Raji (cell line): ENCODE measurements around the gene MOGAT2.

Experiments
- POLR2A ChIP-seq: IDR thresholded peaks from 2 replicates; pipeline ENCODE4 v1.6.1; 2011; ENCODE audit warnings: low read depth, low read length, control low read depth; ENCODE audit not compliant: insufficient read depth

Gene MOGAT2

GRCh38 chr11:75735181-75735845, 17.7 kb downstream of the MOGAT2 start:
- no peak for TF ChIP-seq POLR2A

- no peak for TF ChIP-seq POLR2A
Measured at GRCh38 chr11:75737314-75737713, 19.7 kb downstream of the MOGAT2 start.

GRCh38 chr11:75740681-75741080, 23.0 kb downstream of the MOGAT2 start:
- no peak for TF ChIP-seq POLR2A

GRCh38 chr11:75743711-75744563, 26.3 kb downstream of the MOGAT2 start:
- TF ChIP-seq POLR2A: no peak

GRCh38 chr11:75745807-75746206, 28.2 kb downstream of the MOGAT2 start:
- TF ChIP-seq POLR2A: no peak

- no peak for TF ChIP-seq POLR2A
Measured at GRCh38 chr11:75757651-75758050, 40.0 kb downstream of the MOGAT2 start.

GRCh38 chr11:75759832-75760231, 42.2 kb downstream of the MOGAT2 start:
- no peak for TF ChIP-seq POLR2A

GRCh38 chr11:75760243-75760642, 42.6 kb downstream of the MOGAT2 start:
- TF ChIP-seq POLR2A: no peak

GRCh38 chr11:75760710-75761493, 43.3 kb downstream of the MOGAT2 start:
- TF ChIP-seq POLR2A: no peak

- TF ChIP-seq POLR2A: no peak
Measured at GRCh38 chr11:75762158-75762557, 44.5 kb downstream of the MOGAT2 start.

- TF ChIP-seq POLR2A: no peak
Measured at GRCh38 chr11:75762885-75763284, 45.2 kb downstream of the MOGAT2 start.

GRCh38 chr11:75763846-75764245, 46.2 kb downstream of the MOGAT2 start:
- no peak for TF ChIP-seq POLR2A

GRCh38 chr11:75765116-75765515, 47.5 kb downstream of the MOGAT2 start:
- no peak for TF ChIP-seq POLR2A

GRCh38 chr11:75766443-75767227, 49.0 kb downstream of the MOGAT2 start:
- no peak for TF ChIP-seq POLR2A

GRCh38 chr11:75767228-75767572, 49.6 kb downstream of the MOGAT2 start:
- no peak for TF ChIP-seq POLR2A
